Testis (tissue), 3 donors: Measurements from ENCODE around the gene FAM53B. TPM values are rescaled to one million over a fixed set of nuclear protein-coding genes. Genes with fewer than 3 reads are reported as not detected.
A peak's percentile ranks its signal among the peaks of the same experiment; 100 is the strongest.

Experiments used
- DNase-seq: peaks from one replicate; pipeline ENCODE4 v3.0.0-alpha.2; 2019
- H3K27ac ChIP-seq, 2 donors: fragments of 200-600 bp; sonication (generic); one replicate each; pipeline ENCODE4 v1.5.1; 2019
- H3K27me3 ChIP-seq: fragments of 200-600 bp; sonication (generic); one replicate; pipeline ENCODE4 v1.5.1; 2019
- H3K36me3 ChIP-seq: fragments of 200-600 bp; sonication (generic); one replicate; pipeline ENCODE4 v1.5.1; 2017; ENCODE audit warnings: low read depth; ENCODE audit errors: missing control alignments
- H3K4me1 ChIP-seq: fragments of 200-600 bp; sonication (generic); one replicate; pipeline ENCODE4 v1.5.1; 2019
- H3K4me3 ChIP-seq, 2 donors: fragments of 200-600 bp; sonication (generic); one replicate each; pipeline ENCODE4 v1.5.1; 2017 to 2019
- H3K9me3 ChIP-seq: fragments of 200-600 bp; sonication (generic); one replicate; pipeline ENCODE4 v1.5.1; 2017
- POLR2A ChIP-seq: fragments of 450-650 bp; IDR thresholded peaks from one replicate; pipeline ENCODE4 v1.6.1; 2017; ENCODE audit warnings: antibody characterized with exemption, mild to moderate bottlenecking, moderate library complexity
- WGBS, 2 donors: methylation state at CpG; one replicate each; pipeline ENCODE4 v1.1.5; 2018; 5-methylcytosine and 5-hydroxymethylcytosine counted together
- intact Hi-C: fragments of 100-400 bp; cut with DNase I; formaldehyde crosslinking; loops from one replicate; pipeline ENCODE4 v1.15.1; 2023; ENCODE audit warnings: low total_unique reads
- polyA plus RNA-seq: library from polyadenylated mRNA; stranded (reverse); fragments of 350-450 nt; fragmentation: Illumina TruSeq; extraction: RNeasy Lipid Tissue Mini Kit (QIAGEN cat#74804); gene quantifications from one replicate; pipeline ENCODE4 v1.2.3, GENCODE V29; 2014; ENCODE audit warnings: low read depth, low replicate concordance; ENCODE audit not compliant: insufficient read depth
- total RNA-seq, 2 donors: library from RNA; depleted of rRNA; stranded (reverse); fragments of >200 nt; gene quantifications; one replicate each; pipeline ENCODE4 v1.2.3, GENCODE V29; 2016
- TF ChIP-seq, protein P1 (sequence below), 3 experiments: fragments of 450-650 bp in 2 of 3; fragments of 200-600 bp in 1 of 3; sonication (generic) in 1 of 3; IDR thresholded peaks; one replicate each; pipeline ENCODE4 v1.5.1; 2016 to 2019; ENCODE audit warnings: antibody characterized with exemption in 3 of 3, mild to moderate bottlenecking in 2 of 3, moderate library complexity in 1 of 3

Gene FAM53B
- total and polyA plus RNA-seq, 3 donors from 2014 or later, result 36.9 to 125 (median 109) TPM

DNA sequence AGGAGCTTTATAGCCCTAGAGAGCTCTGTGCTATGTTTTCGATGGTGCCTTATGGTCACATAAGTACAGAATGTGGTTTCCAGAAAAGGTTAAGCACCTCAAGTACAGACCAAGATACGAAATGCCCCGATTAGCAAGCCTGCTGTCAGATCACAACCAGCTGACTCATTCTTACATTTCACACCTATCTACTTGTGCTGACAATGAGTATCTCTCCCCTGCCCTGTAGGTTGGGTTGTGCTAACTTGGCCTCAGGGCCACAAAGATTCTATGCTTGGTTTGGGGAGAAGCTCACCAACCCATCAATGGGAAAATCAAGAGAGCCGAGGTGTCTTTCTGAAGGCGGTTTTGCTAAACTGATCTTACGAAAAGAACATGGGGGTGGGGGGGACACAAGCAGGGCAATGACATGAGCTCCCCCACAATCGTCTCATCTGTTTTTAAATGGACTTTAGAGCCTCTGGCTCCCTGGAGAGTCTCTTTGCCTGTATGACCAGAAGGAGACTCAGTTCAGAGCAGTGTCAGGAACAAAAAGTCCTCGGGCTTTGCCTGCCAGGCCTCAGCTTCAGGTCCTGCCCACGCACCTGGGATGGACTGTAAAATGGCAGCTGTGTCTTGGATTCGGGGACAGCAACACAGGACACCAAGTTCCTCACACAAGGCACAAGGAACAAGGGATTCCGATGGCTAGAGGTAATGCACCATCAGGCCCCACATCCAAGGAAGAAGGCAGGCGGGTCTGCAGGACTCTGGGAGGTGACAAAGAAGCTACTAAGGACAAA is 55.1 kb downstream of the FAM53B start:
- H3K36me3 ChIP-seq, result no peaks in the 10 kb centered on the region
- intact Hi-C loops, result no loop called here
- H3K4me3 ChIP-seq, result no peak overlapping the region
- peaks cover 72% of the 10 kb centered on the region for H3K4me1 ChIP-seq
- 38 to 50% methylated on average over 12 of the region's 12 CpGs for WGBS, 2 donors
- H3K27me3 ChIP-seq, result no peaks in the 10 kb centered on the region
- DNase-seq, result no peak
- no peaks in the 10 kb centered on the region for H3K9me3 ChIP-seq
- TF ChIP-seq POLR2A, result no peak
- TF ChIP-seq, protein P1, sequence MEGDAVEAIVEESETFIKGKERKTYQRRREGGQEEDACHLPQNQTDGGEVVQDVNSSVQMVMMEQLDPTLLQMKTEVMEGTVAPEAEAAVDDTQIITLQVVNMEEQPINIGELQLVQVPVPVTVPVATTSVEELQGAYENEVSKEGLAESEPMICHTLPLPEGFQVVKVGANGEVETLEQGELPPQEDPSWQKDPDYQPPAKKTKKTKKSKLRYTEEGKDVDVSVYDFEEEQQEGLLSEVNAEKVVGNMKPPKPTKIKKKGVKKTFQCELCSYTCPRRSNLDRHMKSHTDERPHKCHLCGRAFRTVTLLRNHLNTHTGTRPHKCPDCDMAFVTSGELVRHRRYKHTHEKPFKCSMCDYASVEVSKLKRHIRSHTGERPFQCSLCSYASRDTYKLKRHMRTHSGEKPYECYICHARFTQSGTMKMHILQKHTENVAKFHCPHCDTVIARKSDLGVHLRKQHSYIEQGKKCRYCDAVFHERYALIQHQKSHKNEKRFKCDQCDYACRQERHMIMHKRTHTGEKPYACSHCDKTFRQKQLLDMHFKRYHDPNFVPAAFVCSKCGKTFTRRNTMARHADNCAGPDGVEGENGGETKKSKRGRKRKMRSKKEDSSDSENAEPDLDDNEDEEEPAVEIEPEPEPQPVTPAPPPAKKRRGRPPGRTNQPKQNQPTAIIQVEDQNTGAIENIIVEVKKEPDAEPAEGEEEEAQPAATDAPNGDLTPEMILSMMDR (IDR thresholded peaks at IDR 0.05), result no peak
- H3K27ac ChIP-seq, result peak overlapping the region; percentile 46 to 71

GRCh38 chr10:124688386-124688785 is 55.8 kb downstream of the FAM53B start:
- intact Hi-C loops, result no loop called here
- no peaks in the 10 kb centered on the region for H3K9me3 ChIP-seq
- no peak overlapping the region for H3K4me3 ChIP-seq
- WGBS, 2 donors, result 73 to 87% methylated on average over 6 of the region's 6 CpGs
- DNase-seq, result no peak
- peak overlapping the region; percentile 46 to 71 for H3K27ac ChIP-seq
- no peak for TF ChIP-seq POLR2A
- TF ChIP-seq, protein P1 (IDR thresholded peaks at IDR 0.05), result no peak
- H3K4me1 ChIP-seq, result peaks cover 71% of the 10 kb centered on the region
- no peaks in the 10 kb centered on the region for H3K27me3 ChIP-seq
- no peaks in the 10 kb centered on the region for H3K36me3 ChIP-seq

GRCh38 chr10:124686707-124687376 is 57.3 kb downstream of the FAM53B start:
- H3K27ac ChIP-seq, result peak overlapping the region; percentile 86 to 87
- H3K9me3 ChIP-seq, result no peaks in the 10 kb centered on the region
- peak; percentile 92 for DNase-seq
- H3K4me3 ChIP-seq, result no peak overlapping the region
- no peaks in the 10 kb centered on the region for H3K36me3 ChIP-seq
- TF ChIP-seq, protein P1 (IDR thresholded peaks at IDR 0.05), result no peak
- TF ChIP-seq POLR2A, result no peak
- 53 to 58% methylated on average over 12 of the region's 12 CpGs for WGBS, 2 donors
- H3K27me3 ChIP-seq, result no peaks in the 10 kb centered on the region
- intact Hi-C loops, result no loop called here
- H3K4me1 ChIP-seq, result peaks cover 66% of the 10 kb centered on the region

- intact Hi-C loops, result no loop called here
- no peaks in the 10 kb centered on the region for H3K27me3 ChIP-seq
- 70 to 74% methylated on average over 12 of the region's 12 CpGs for WGBS, 2 donors
- no peaks in the 10 kb centered on the region for H3K36me3 ChIP-seq
- no peak for DNase-seq
- no peak overlapping the region for H3K4me3 ChIP-seq
- peak overlapping the region; percentile 86 to 87 for H3K27ac ChIP-seq
- H3K4me1 ChIP-seq, result peaks cover 64% of the 10 kb centered on the region
- no peak for TF ChIP-seq POLR2A
- TF ChIP-seq, protein P1 (IDR thresholded peaks at IDR 0.05), result no peak
- H3K9me3 ChIP-seq, result no peaks in the 10 kb centered on the region
Measured at GRCh38 chr10:124685261-124685660, 58.9 kb downstream of the FAM53B start.
